Stimulated activated naive CD4-positive, alpha-beta T cell (primary cell): Measurements from ENCODE around the gene JAK1.
"Not testable (repeated sequence)": the region's sequence is repeated elsewhere in the genome, so short reads cannot be mapped to it uniquely, and the experiment has no call there.

Experiments used
- DNase-seq, 6 experiments: peaks; one replicate each; lab custom pipeline; 2025; lab: John Stamatoyannopoulos, UW

Gene JAK1

DNA sequence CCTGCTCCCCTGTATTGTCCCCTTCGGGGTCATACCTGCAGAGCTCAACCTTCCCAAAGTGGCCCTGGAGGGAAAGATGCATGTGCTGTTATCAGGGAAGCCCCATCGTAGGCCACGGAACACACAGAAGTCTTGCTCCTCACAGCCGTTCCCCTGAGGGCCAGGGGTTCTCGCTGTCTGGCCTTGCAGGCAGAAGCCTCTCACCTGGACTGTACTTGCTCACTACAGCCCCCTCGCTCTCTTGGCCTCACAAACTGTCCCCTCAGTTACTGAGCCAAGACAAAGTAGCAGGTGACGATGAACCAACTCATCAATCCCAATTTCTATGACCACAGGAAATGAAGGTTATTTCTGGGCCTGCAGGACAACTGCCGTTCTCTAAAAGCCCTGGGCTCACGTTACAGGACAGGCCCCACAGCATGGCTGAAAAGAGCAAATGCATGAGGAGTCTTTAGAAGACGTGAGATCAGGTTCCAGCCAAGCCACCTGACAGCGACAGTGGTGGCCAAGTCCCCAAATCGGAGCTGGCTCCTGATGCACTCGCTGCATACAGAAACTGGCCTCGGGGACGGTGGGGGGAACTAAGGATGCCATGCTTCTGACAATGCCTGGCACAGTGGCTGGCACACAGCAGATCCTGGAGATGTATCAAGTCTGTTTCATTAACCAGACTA, 126.5 kb downstream of the JAK1 start:
- no peak for DNase-seq

DNA sequence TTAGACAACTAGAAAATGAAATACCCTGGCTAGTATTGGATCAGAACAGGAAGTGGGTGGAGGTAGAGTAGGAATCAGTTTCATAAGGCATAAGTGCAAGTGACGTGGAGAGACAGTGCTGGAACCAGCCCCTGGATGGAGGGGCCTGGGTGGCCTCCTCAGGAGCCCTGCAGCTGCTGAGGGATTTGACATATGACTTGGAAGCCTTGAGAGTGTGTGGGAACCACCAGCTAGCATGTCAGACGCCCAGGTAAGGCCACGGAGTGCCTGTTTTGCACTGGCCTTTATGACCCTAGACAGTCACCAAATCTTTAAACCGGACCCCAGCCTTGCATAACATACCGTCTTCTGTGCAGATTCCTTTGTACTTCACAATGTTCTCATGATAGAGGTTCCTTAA, 127.1 kb downstream of the JAK1 start:
- no peak for DNase-seq

DNA sequence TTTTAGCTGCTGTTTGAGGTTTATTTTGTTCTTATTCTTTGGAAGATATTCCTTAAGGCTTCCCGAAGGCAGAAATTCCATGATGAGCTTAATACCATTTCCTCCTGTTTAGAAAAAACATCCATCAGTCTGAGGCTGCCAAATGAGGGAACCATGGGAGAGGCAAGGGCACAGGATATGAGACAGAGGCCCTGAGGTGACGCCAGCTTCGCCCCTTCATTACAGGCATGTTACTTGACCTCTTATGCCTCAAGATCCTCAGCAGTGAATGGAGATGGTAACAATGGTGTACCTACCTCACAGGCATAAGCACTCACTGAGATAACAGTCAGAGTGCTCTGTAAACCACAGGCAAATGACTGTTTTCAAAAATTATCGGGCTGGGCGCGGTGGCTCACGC, 127.9 kb downstream of the JAK1 start:
- no peak for DNase-seq

- no peak for DNase-seq
Measured at GRCh38 chr1:64836802-64837201, 129.5 kb downstream of the JAK1 start.

DNA sequence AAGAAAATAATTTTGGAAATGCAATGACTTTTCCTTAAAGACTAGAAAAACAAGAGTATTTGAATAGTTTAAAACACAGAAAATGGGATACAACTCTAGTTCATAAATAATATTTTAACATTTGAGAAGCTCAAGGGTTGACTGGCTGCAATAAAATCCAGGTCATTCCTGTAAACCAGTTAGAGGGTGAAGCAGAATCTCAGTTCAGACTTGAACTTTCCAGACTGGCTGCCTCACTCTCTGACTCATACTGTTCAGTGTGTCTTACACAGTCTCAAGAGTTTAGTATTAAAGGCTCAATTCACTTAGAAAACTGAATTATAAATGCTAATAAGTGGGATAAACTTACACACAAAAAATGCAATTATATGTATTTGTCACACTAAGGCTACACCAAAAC, 131.6 kb downstream of the JAK1 start:
- no peak for DNase-seq

DNA sequence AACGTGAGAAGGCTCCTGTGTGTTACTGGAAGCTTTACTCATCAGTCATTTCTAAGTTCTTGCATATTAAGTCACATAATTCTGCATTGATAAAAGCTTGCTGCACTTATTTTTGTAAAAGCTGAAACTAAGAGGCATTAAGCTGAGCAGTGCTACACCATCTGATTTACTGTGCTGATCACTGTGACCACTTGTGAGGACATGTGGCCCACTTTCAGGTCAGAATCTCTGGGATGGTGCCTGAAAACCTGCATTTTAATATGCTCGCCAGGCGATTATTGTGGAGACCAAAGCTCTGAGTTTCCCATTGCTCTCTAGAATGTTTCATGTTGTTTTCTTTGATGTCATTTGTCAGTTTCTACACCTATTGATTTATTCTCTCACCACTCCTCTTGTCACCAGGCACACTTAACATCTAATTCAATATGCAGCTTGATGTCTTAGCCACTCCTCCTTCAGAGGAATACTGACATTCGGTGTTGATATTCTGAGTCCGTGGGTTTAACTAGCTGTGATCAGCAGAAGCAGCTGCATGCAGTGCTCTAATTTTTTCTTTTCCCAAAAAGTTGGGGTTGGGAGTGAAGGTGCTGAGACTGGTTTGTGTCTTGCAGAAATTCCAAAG, 136.2 kb downstream of the JAK1 start:
- no peak for DNase-seq

DNA sequence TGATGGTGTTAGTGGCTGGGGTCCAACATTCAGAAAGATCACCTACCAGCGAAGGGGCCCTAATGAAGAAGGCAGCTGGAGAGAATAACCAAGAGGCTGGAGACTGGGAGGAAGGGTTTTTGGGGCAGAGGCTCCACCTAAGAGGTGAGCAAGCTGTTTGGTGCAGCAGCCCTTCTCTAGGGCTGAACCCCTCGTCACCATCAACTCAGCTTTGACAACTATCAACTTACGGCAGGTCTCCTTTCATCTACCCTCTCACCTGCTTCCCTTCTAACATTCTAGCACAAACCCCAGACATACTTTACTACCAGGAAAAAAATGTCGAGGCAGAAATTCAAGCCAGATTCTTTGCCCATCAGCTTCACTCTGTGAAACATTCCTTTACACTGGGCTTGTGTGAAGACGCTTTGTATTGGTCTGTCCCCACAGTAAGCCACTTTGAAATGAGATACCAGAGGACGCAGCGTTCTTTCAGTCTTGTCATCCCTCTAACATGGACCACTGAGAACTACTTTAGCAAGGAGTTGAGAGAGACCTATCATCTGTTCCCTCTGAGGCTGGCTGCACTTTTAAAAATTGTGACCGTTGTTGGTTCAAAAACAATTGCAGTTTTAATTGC, 136.8 kb downstream of the JAK1 start:
- peak in 1 of 6 experiments; percentile 20 for DNase-seq

- DNase-seq, result peak in 1 of 6 experiments; percentile 11
Measured at GRCh38 chr1:64828829-64829228, 137.5 kb downstream of the JAK1 start.

DNA sequence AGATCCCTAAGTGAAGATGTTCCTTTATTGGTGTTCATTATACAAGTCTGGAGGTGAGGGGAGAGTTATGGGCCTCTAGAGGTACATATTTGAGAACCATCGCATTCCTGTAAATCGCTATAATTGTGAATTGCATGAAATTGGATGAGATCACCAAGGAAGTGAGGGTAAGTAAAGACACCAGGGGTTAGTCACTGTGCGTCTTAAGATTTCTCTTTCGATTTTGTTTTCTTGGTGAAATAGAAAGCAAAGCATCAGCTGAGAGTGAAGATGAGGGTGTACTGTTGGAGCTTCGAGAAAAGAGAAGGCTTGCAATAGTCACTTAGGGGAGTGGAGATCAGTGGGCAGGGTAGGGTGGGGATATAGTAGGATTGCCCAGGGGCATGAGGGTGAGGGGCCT, 139.4 kb downstream of the JAK1 start:
- DNase-seq, result no peak

DNA sequence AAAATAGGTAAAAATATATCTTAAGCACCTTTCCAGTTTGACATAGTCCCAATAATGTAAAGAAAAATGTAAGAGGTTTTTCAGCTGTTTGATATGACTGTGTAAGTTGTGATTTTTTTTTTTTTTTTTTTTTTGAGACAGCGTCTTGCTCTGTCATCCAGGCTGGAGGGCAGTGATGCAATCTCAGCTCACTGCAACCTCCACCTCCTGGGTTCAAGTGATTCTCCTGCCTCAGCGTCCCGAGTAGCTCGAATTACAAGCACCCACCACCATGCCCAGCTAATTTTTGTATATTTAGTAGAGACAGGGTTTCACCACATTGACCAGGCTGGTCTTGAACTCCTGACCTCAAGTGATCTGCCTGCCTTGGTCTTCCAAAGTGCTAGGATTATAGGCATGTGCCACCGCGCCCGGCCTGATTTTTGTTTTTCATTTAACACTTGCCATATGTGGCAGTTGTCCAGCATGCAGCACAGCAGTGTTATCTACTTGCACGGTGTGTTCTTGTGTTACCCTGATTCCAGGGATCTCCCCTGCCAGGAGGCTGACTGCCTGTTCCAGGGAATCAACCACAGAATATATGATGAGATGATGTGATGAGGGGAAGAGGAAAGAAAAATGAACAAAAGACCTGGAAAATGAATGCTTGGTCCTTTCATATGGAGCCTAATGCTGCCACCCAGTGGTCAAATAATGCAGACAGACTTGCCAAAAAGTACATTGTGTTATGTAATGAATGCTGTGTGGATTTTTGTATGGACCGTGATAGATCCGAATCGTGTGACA, 142.5 kb downstream of the JAK1 start:
- peak; percentile 20 to 75 (median 44) for DNase-seq

GRCh38 chr1:64822621-64823020, 143.7 kb downstream of the JAK1 start:
- DNase-seq, result no peak

DNA sequence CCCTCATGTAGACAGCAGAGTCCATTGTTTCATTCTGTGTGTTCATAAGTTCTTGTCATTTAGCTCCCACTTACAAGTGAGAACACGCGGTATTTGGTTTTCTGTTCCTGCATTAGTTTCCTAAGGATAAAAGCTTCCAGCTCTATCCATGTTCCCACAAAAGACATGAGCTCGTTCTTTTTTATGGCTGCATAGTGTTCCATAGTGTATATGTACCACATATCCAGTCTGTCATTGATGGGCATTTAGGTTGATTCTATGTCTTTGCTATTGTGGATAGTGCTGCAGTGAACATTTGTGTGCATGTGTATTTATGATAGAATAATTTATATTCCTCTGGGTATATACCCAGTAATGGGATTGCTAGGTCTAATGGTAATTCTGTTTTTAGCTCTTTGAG, 145.8 kb downstream of the JAK1 start:
- not testable (repeated sequence) for DNase-seq

- not testable (repeated sequence) for DNase-seq
Measured at GRCh38 chr1:64817364-64817763, 149.0 kb downstream of the JAK1 start.

- no peak for DNase-seq
Measured at GRCh38 chr1:64814427-64814826, 151.9 kb downstream of the JAK1 start.

GRCh38 chr1:64811131-64811530, 155.2 kb downstream of the JAK1 start:
- no peak for DNase-seq

DNA sequence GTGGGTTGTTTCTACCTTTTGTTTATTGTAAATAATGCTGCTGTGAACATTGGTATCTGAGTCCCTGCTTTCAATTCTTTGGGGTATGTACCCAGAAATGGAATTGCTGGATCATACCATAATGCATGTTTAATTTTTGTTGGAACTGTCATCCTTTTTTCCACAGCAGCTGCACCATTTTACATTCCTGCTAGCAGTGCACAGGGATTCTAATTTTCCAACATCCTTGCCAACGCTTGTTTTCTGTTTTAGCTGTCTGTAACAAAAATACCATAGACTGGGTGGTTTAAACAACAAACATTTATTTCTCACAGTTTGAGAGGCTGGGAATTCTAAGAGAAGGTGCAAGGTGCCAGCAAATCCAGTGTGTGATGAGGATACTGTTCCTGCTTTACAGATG, 156.3 kb downstream of the JAK1 start:
- no peak for DNase-seq

DNA sequence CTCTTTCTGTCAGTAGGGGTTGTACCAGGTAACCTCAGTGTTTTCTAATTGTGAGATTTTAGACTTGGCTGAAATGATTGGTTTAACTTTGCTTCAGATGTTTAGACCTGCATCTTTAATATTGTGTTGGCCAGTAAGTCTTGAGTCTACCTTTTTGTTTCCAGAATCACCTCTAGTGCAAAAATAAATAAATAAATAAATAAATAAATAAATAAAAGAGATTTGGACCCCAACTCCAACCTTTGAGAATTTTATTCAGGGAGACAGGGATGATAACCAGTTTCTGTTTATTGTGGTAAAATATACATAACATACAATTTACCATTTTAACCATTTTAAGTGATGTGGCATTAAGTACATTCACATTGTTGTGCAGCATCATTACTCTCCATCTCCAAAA, 157.0 kb downstream of the JAK1 start:
- no peak for DNase-seq

DNA sequence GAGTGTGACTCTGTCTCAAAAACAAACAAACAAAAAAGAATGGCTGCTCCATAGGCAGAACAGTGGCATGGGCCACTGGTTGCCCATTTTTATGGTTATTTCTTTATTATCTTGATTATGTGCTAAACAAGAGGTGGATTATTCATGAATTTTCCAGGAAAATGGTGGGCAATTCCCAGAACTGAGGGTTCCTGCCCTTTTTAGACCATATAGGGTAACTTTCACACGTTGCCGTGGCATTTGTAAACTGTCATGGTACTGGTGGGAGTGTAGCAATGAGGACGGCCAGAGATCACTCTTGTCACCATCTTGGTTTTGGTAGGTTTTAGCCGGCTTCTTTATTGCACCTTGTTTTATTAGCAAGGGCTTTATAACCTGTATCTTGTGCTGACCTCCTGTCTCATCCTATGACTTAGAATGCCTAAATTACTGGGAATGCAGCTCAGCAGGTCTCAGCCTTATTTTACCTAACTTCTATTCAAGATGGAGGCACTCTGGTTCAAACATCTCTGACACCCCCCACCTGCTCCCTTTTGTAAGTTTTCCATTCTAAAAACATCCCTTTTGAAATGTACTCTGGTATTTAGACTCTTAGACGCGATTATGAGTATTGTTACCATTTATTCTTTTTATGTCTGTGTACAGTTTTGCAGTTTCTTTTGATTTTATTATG, 164.4 kb downstream of the JAK1 start:
- DNase-seq, result no peak

- no peak for DNase-seq
Measured at GRCh38 chr1:64798872-64799271, 167.5 kb downstream of the JAK1 start.

DNA sequence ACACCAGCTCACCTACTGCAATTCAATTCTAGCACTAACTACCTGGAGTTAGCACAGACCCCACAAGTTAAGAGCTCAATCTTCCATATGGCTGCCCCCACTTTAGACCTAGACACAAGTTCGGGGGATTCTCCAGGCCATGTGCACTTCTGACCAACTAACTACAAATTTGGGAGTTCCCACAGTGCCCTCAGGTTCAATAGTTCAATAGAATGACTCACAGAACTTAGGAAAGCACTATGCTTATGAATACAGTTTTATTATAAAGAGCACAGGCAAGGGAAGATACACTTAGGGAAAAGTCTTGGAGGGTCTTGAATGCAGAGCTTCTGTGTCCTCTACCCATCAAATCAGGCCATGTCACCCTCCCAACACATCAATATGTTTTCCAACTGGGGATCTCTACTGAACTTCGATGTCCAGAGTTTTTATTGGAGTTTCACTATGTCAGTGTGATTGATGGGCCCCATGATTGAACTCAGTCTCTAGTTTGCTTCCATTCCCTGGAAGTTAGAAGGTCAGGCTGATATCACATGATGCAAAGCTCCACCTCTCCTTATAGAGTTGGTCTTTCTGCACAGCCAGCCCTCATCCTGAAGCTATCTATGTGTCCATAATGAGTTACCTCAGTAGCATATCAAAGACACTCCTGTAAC, 175.4 kb downstream of the JAK1 start:
- DNase-seq, result no peak
